ENCODE measurements around the gene COL18A1. TPM values are rescaled to one million over a fixed set of nuclear protein-coding genes. Genes with fewer than 3 reads are reported as not detected.
A peak's percentile ranks its signal among the peaks of the same experiment; 100 is the strongest.

COL18A1 gene
- total RNA-seq, 6 experiments from 2014 or later, result 39.8 to 93.5 (median 86.8) TPM

GRCh38 chr21:45383111-45383614 is 21.8 kb upstream of the COL18A1 start:
- Mint-ChIP-seq H3K9me3 (no peaks in the 10 kb centered on the region), H3K27me3 (ENCODE audit: insufficient read depth) (peaks cover 8% of the 10 kb centered on the region), H3K4me1 (ENCODE audit: low read depth) (peaks cover 39% of the 10 kb centered on the region), H3K4me3 (no peak overlapping the region), H3K27ac (no peak overlapping the region), H3K36me3 (ENCODE audit: low read depth) (no peaks in the 10 kb centered on the region; the same call in 1 of the 2 replicates)
- no peak for TF ChIP-seq CTCF (IDR thresholded peaks at IDR 0.05)
- no peak for DNase-seq

DNA sequence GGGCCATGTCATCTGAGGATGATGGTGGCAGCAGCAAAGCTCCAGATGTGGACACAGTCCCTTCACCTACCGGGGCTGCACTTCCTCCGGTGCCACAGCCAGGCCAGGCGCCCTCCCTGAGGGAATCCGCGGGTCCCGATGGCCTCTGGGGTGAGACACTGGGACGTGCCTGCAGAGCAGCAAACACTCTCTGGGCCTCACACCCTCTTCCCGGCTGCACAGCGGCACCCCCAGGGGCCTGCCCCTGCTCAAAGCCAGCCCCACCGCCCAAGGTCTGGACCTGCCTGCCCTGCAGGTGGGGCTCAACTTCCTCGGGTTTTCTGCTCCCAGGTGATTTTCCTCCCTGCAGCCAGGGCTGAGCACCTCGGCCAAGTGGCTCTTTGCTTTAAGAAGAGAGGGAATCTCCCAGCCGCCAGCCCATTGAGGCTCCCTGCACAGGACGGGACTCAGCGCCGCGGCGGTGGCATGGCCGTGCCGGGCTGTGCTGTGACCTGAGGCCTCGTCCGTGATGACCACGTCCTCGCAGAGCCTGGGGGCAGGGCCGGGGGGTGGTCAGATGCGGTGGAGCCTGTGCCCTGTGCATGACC is 21.3 kb upstream of the COL18A1 start:
- no peak overlapping the region for H3K4me3 Mint-ChIP-seq
- no peak overlapping the region for H3K27ac Mint-ChIP-seq
- H3K27me3 Mint-ChIP-seq (ENCODE audit: insufficient read depth), result peaks cover 8% of the 10 kb centered on the region
- DNase-seq, result no peak
- peaks cover 35% of the 10 kb centered on the region for H3K4me1 Mint-ChIP-seq (ENCODE audit: low read depth)
- no peak for TF ChIP-seq CTCF (IDR thresholded peaks at IDR 0.05)
- H3K36me3 Mint-ChIP-seq (ENCODE audit: low read depth), result no peaks in the 10 kb centered on the region; the same call in 1 of the 2 replicates
- no peaks in the 10 kb centered on the region for H3K9me3 Mint-ChIP-seq

DNA sequence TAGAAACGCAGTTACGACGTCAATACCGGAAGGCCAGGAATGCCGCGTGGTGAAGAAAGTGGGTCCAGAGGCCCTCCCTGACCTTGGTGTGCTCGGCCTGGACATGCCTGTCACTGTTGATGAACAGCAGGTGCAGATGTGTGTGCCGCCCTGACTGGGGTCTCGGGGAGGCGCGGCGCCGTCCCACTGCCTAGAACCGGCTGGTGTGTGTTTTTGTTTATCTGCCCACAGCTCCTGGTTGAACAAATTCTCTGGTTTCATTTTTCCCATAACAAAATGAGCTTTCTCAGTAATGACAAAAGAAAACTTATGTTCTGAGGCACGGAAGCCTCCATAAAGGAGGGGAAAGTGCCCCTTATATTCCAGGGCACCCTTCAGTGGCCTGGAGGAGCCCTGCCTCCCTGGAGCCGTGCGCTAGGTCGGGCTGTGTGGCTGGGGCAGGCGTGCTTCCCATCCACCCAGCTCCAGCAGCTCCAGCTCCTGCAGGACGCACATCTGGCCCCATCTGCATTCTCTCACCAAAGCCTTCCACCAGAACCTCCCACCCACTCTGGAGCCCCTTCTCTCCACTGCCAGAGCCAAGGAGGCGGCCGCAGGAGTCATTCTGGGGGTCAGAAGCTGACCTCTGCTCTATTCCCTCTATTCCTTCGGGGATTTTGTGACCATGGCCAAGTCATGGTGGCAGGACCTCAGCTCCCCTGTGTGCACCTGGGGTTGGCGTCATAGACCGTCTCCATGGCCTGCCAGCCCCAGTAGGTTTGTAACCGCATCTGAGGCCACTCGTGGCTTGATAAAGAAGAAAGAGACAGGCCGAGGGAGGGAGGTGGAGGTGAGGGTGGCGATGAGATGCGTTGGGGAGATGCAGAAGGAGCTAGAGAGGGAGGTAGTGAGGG is 20.1 kb upstream of the COL18A1 start:
- H3K27ac Mint-ChIP-seq, result no peak overlapping the region
- H3K27me3 Mint-ChIP-seq (ENCODE audit: insufficient read depth), result peaks cover 8% of the 10 kb centered on the region
- peaks cover 25% of the 10 kb centered on the region for H3K4me1 Mint-ChIP-seq (ENCODE audit: low read depth)
- H3K36me3 Mint-ChIP-seq (ENCODE audit: low read depth), result no peaks in the 10 kb centered on the region; the same call in 1 of the 2 replicates
- no peak for TF ChIP-seq CTCF (IDR thresholded peaks at IDR 0.05)
- DNase-seq, result no peak
- H3K4me3 Mint-ChIP-seq, result no peak overlapping the region
- H3K9me3 Mint-ChIP-seq, result no peaks in the 10 kb centered on the region

DNA sequence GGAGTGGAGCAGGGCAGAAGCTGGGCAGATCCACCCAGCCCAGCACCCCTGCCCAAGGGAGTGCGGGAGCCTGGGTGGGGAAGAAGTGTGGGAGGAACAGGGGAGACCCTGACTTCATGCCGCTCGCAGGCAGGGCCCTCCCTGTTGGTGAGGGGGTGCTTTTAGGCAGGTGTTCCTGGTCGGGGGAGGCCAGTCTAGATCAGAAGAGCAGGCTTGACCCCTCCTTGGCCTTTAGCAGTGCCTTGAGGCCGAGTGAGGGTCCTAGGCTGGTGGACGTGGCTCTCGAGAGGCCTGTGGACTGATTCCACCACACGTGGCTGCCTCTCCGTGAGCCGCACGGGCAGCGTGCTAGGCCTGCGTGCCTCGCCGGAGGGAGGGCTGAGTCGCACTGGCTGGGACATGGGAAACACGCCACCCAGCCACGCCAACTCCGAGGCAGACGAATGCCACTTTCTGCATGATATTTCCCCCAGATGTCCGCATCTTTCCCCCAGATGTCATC is 19.4 kb upstream of the COL18A1 start:
- Mint-ChIP-seq H3K27me3 (ENCODE audit: insufficient read depth) (peaks cover 7% of the 10 kb centered on the region), H3K36me3 (ENCODE audit: low read depth) (no peaks in the 10 kb centered on the region; the same call in 1 of the 2 replicates), H3K4me1 (ENCODE audit: low read depth) (peaks cover 24% of the 10 kb centered on the region), H3K4me3 (no peak overlapping the region), H3K9me3 (no peaks in the 10 kb centered on the region), H3K27ac (no peak overlapping the region)
- no peak for DNase-seq
- TF ChIP-seq CTCF (IDR thresholded peaks at IDR 0.05), result no peak

DNA sequence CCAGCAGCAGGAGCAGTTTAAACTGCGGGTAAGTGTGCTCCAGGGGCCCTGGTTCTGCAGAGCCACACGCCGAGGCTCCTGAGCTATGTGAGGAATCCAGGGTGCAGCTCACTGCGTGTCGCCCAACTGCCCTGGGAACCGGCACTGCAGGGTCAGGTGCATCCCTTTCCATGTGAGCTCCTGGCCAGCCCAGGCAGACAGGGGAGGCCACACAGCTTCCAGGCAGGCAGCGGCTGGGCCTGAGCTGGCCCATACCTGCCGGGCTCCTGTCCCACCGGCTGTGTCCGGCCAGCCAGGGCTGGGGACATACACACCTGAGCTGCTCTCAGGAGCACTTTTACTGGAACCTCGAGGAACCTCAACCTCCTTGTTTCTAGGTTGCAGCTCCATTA is 18.6 kb upstream of the COL18A1 start:
- Mint-ChIP-seq H3K4me3 (peak overlapping the region; percentile 78), H3K9me3 (no peaks in the 10 kb centered on the region), H3K27me3 (ENCODE audit: insufficient read depth) (peaks cover 4% of the 10 kb centered on the region), H3K4me1 (ENCODE audit: low read depth) (peaks cover 24% of the 10 kb centered on the region), H3K36me3 (ENCODE audit: low read depth) (no peaks in the 10 kb centered on the region; the same call in 1 of the 2 replicates), H3K27ac (peak overlapping the region; percentile 86)
- no peak for TF ChIP-seq CTCF (IDR thresholded peaks at IDR 0.05)
- no peak for DNase-seq
